ENCODE data around the gene NDUFA13.

- TF ChIP-seq, protein P1, sequence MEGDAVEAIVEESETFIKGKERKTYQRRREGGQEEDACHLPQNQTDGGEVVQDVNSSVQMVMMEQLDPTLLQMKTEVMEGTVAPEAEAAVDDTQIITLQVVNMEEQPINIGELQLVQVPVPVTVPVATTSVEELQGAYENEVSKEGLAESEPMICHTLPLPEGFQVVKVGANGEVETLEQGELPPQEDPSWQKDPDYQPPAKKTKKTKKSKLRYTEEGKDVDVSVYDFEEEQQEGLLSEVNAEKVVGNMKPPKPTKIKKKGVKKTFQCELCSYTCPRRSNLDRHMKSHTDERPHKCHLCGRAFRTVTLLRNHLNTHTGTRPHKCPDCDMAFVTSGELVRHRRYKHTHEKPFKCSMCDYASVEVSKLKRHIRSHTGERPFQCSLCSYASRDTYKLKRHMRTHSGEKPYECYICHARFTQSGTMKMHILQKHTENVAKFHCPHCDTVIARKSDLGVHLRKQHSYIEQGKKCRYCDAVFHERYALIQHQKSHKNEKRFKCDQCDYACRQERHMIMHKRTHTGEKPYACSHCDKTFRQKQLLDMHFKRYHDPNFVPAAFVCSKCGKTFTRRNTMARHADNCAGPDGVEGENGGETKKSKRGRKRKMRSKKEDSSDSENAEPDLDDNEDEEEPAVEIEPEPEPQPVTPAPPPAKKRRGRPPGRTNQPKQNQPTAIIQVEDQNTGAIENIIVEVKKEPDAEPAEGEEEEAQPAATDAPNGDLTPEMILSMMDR (IDR thresholded peaks at IDR 0.05), result no peak
- no peak for TF ChIP-seq POLR2A (IDR thresholded peaks at IDR 0.05)
Observed at GRCh38 chr19:19486343-19487076, 29.5 kb upstream of the NDUFA13 start.
